ENCODE data around the gene HOXD9. TPM values are rescaled to one million over a fixed set of nuclear protein-coding genes. Genes with fewer than 3 reads are reported as not detected.
A peak's percentile ranks its signal among the peaks of the same experiment; 100 is the strongest.

Gene HOXD9
- total and polyA plus RNA-seq, 2 of the 8 experiments (the other 6 are each of a cell fraction or from before 2014, with no cell fraction given): not detected

DNA sequence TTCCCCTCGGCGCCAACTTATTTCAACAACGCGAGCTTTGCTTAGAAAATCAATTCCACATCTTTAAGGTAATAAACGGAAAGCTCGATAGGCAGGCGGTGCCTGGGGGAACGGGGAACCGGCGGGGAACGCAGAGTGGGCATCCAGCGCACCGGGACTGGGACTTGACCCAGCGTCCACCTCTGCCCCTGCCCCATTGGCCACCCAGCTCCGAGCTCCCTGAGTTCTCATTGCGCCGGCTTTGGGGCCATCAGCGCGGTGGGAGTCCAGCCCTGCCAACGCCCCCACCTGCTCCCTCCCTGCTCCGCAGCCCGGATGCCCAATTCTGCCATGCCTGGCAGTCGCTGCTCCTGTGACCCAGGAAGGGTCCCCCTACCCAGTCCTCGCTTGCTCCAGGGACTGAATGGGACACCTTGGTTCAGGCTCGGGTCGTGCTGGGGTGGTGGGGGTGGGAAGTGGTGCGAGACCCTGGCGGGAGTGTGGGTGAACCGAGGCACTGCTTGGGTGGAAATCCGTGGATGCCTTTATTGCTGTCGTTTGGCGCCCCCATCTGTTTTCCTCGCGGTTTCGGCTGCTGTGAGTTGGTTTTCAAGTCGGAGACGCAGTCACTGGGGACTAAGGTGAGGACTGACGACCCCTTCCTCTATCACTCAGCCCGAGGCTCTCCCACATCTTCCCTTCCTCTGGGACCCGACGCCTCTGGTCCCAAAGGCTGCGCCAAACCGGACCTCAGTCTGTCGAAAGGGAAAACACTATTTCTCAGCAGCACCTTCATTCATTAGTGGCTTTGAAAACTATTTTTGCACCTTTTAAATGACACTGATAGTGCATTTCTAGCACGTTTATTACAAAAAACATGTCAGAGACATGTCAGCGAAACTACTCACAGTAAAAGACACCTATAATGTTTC lies 36.4 kb upstream of the HOXD9 start (continued):
- TF ChIP-seq, protein P1, sequence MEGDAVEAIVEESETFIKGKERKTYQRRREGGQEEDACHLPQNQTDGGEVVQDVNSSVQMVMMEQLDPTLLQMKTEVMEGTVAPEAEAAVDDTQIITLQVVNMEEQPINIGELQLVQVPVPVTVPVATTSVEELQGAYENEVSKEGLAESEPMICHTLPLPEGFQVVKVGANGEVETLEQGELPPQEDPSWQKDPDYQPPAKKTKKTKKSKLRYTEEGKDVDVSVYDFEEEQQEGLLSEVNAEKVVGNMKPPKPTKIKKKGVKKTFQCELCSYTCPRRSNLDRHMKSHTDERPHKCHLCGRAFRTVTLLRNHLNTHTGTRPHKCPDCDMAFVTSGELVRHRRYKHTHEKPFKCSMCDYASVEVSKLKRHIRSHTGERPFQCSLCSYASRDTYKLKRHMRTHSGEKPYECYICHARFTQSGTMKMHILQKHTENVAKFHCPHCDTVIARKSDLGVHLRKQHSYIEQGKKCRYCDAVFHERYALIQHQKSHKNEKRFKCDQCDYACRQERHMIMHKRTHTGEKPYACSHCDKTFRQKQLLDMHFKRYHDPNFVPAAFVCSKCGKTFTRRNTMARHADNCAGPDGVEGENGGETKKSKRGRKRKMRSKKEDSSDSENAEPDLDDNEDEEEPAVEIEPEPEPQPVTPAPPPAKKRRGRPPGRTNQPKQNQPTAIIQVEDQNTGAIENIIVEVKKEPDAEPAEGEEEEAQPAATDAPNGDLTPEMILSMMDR (IDR thresholded peaks at IDR 0.05; ENCODE audit: control extremely low read depth in 1 of 3, insufficient read depth in 1 of 3, low read depth in 1 of 3, low read length in 3 of 3): peak in 2 of 3 experiments; percentile 54 to 64; a peak in 3 of 4 replicates
- peak; percentile 96 for TF ChIP-seq CTBP2 (IDR thresholded peaks at IDR 0.05; ENCODE audit: borderline replicate concordance, insufficient read depth, insufficient read length, low read length)
- TF ChIP-seq MAFK (IDR thresholded peaks at IDR 0.05; ENCODE audit: low read depth, low read length): no peak
- peak; percentile 42; the same call in 1 of the 2 replicates for TF ChIP-seq RBBP5 (IDR thresholded peaks at IDR 0.05; ENCODE audit: borderline replicate concordance, low read depth, low read length)
- no peak for TF ChIP-seq SIRT6 (IDR thresholded peaks at IDR 0.05; ENCODE audit: low read length)
- TF ChIP-seq RAD21 (IDR thresholded peaks at IDR 0.05 in 1 of 2, conservative IDR thresholded peaks at IDR 0.05 in 1 of 2; ENCODE audit: low read depth in 2 of 2, low read length in 2 of 2): peak; percentile 76 to 81
- TF ChIP-seq SP1 (IDR thresholded peaks at IDR 0.05; ENCODE audit: low read depth, low read length): 0 out of 2 replicates have a peak, but pooled peaks have one; percentile 10
- TF ChIP-seq TCF12 (IDR thresholded peaks at IDR 0.05; ENCODE audit: low read depth, low read length): 0 out of 2 replicates have a peak, but pooled peaks have one; percentile 5
- no peak for TF ChIP-seq SAP30 (IDR thresholded peaks at IDR 0.05; ENCODE audit: insufficient read depth, insufficient replicate concordance, low read length)
- TF ChIP-seq CEBPB (IDR thresholded peaks at IDR 0.05; ENCODE audit: low read depth, low read length): no peak
- peak; percentile 52 for TF ChIP-seq EZH2 (IDR thresholded peaks at IDR 0.05; ENCODE audit: low read depth, low read length, severe bottlenecking)
- TF ChIP-seq BACH1 (IDR thresholded peaks at IDR 0.05; ENCODE audit: low read length): peak; percentile 65
- TF ChIP-seq SUZ12 (IDR thresholded peaks at IDR 0.05; ENCODE audit: low read length): peak; percentile 45
- no peak for TF ChIP-seq ASH2L (IDR thresholded peaks at IDR 0.05; ENCODE audit: low read length)
- TF ChIP-seq SIN3A (conservative IDR thresholded peaks at IDR 0.05 in 1 of 2, IDR thresholded peaks at IDR 0.05 in 1 of 2; ENCODE audit: low read depth in 1 of 2, low read length in 2 of 2): no peak
- no peak for TF ChIP-seq NRF1 (IDR thresholded peaks at IDR 0.05; ENCODE audit: low read depth, low read length)
- TF ChIP-seq CBX5 (IDR thresholded peaks at IDR 0.05; ENCODE audit: low read depth, low read length): no peak
- TF ChIP-seq RNF2 (IDR thresholded peaks at IDR 0.05; ENCODE audit: borderline replicate concordance, low read depth, low read length, missing control alignments, poor library complexity, severe bottlenecking): peak; percentile 43
- no peak for TF ChIP-seq YY1 (IDR thresholded peaks at IDR 0.05; ENCODE audit: low read depth, low read length)
- TF ChIP-seq SP4 (IDR thresholded peaks at IDR 0.05; ENCODE audit: low read length): no peak
